Measurements from ENCODE around the gene DOCK1.

DOCK1 gene

DNA sequence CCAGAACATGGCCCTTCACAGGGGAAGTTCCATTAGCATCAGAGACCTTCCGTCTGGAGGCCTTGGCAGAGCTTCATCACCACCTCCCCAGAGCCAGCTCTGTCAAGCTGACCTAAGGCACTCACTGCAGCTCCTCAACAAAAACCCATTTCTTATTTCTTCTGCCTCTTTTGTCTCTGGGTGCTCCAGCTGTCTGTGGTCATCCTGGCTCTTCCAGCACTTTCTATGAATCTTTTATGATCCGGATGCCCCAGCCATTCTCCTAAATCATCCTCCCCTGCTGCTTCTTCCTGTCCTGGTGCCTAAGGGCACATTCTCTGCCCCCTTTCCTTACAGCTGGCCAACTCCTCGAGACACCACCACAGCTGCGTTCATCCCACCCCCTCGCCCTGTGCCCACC is 462.9 kb downstream of the DOCK1 start:
- no peak for TF ChIP-seq CTCF (IDR thresholded peaks at IDR 0.05; ENCODE audit: extremely low read depth, missing control alignments)
- no peak for DNase-seq (ENCODE audit: low spot score)

DNA sequence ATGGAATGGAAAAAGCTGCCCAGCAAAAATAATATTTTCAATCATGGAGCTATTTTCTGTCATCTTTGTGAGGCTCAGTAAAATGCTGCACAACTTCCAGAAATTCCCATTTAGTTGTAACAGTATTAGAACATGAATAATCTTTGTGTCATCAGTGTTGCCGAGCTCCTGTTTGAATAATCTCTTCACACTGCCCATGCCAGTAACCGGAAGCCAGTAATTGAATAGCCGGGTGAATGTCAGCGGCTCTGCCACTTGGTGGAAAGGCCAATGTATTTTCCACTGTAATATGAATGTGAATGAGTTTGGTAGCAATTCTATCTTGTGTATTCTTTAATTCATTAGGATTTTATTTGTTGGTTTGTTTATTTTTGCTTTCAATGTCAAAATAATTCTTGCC is 463.7 kb downstream of the DOCK1 start:
- no peak for TF ChIP-seq CTCF (IDR thresholded peaks at IDR 0.05; ENCODE audit: extremely low read depth, missing control alignments)

GRCh38 chr10:127370601-127371000 is 465.4 kb downstream of the DOCK1 start:
- no peak for DNase-seq (ENCODE audit: low spot score)
- TF ChIP-seq CTCF (IDR thresholded peaks at IDR 0.05; ENCODE audit: extremely low read depth, missing control alignments), result no peak

More for the DNA sequence above, 463.7 kb downstream of the DOCK1 start:
- no peak for DNase-seq (ENCODE audit: low spot score)

- no peak for DNase-seq (ENCODE audit: low spot score)
- no peak for TF ChIP-seq CTCF (IDR thresholded peaks at IDR 0.05; ENCODE audit: extremely low read depth, missing control alignments)
These were observed 467.1 kb downstream of the DOCK1 start for GRCh38 chr10:127372361-127372760.

GRCh38 chr10:127374074-127374680 is 468.9 kb downstream of the DOCK1 start:
- TF ChIP-seq CTCF (IDR thresholded peaks at IDR 0.05; ENCODE audit: extremely low read depth, missing control alignments), result no peak
- no peak for DNase-seq (ENCODE audit: low spot score)

DNA sequence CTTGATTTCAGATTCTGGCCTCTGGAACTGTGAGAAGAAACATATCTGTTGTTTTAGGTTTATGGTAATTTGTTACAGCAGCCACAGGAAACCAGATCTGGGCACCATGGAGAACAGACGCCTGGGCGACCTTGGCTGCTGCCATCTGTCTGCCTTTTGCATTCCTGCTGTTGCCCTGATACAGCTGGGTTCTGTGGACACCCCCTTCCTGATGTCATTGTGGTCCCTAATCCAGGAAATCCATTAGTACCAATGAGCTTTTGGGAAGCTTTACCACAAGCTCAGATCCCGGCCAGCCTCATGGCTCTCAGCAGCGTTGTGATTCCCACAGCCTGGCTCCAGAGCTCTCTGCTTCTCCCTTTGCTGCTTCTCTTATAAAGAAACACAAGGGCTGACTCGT is 469.7 kb downstream of the DOCK1 start:
- TF ChIP-seq CTCF (IDR thresholded peaks at IDR 0.05; ENCODE audit: extremely low read depth, missing control alignments), result no peak
- no peak for DNase-seq (ENCODE audit: low spot score)

DNA sequence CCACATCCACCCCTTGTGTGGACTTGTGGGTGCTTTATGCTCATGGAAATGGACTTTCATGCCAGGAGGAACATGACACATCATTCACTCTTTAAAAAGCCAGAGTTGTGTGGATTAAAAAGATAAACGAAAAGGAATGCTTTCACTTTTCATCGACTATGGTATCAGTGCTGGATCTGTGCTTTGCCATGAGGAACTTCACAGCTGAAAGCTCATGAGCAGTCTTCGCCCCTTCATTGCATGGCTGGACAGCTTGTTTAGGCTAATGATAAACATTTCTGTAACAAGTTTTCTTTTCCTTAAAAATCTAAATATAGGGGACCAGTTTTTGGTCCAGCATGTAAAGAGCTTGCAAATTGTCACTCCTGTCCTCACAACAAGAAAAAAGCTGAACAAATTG is 470.2 kb downstream of the DOCK1 start:
- TF ChIP-seq CTCF (IDR thresholded peaks at IDR 0.05; ENCODE audit: extremely low read depth, missing control alignments), result no peak
- no peak for DNase-seq (ENCODE audit: low spot score)
